ELR (cell line): ENCODE measurements around the gene POT1.

Experiments used
- DNase-seq: peaks from one replicate; pipeline ENCODE4 v3.0.0-alpha.2; 2015; ENCODE audit warnings: low read depth

POT1 gene

DNA sequence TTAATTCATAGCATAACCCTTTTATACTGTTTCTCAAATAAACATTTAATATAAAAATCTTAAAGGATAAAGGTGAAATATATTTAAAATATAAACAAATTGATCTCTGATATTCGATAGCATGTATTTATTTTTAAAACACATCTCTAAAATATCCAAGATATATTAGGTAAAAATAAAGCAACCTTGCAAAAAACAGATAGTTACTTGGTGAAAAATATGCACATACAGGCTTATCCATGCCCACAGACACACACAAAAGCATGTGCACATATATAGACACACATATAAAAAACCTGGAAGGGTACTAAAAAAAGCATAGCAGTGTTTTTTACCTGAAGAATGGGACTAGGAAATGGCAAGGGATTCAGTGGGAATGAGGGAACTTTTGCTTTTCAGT, 19.8 kb downstream of the POT1 start:
- no peak for DNase-seq

GRCh38 chr7:124908259-124908658, 21.4 kb downstream of the POT1 start:
- peak; percentile 42 for DNase-seq

- peak; percentile 29 for DNase-seq
These were observed 22.1 kb downstream of the POT1 start for GRCh38 chr7:124907490-124907889.

GRCh38 chr7:124898531-124898930, 31.1 kb downstream of the POT1 start:
- no peak for DNase-seq

- no peak for DNase-seq
These were observed 33.6 kb downstream of the POT1 start for GRCh38 chr7:124896001-124896400.

DNA sequence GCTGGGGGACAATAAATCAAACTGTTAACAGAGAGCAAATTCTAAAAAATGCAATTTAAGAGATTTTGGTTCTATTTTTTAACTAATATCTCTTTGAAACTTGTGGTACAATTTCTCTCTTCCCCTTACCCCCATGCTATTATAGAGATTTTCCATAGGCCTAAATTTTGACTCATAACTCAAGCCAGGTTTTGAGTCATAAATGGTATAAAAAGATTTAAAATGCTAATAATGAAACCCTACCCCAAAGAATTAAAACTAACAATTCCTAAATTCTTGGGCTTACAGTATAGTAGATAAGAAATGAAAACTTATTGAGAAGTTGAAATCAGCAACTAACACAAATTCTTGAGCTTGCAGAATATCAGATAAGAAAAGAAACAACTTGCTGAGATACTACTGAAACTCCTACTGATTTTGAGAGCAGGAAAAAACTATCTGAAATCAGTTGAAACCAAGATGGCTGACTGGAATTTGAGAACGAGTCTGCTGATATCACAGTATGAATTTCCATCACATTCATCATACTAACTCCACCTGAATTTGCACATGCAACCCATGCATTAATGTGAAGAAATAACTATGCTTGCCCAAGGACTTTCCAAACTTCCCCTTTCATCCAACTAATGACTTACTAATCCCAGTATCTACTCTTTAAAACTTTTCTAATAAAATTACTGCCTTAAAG, 36.3 kb downstream of the POT1 start:
- no peak for DNase-seq

GRCh38 chr7:124887247-124887646, 42.4 kb downstream of the POT1 start:
- DNase-seq, result no peak

- no peak for DNase-seq
These were observed 47.6 kb downstream of the POT1 start for GRCh38 chr7:124881981-124882380.

DNA sequence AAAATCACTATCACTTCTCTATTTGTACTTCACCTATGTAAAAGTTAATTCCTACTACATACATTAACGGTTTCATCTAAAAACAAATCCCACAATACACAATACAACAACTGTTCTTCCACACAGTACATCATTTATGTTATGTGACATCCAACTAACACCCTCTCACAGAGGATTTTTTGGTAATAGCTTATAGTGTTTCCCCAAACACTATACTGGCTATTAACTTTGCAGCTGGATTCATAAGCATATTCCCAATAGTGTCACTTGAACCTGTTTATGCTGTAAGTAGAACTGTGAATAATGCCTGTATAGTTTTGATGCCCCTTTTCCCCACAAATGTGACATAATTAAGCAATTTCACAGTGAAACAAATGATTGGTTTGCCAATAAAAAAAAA, 49.9 kb downstream of the POT1 start:
- DNase-seq, result no peak

GRCh38 chr7:124879103-124879502, 50.5 kb downstream of the POT1 start:
- DNase-seq, result no peak

DNA sequence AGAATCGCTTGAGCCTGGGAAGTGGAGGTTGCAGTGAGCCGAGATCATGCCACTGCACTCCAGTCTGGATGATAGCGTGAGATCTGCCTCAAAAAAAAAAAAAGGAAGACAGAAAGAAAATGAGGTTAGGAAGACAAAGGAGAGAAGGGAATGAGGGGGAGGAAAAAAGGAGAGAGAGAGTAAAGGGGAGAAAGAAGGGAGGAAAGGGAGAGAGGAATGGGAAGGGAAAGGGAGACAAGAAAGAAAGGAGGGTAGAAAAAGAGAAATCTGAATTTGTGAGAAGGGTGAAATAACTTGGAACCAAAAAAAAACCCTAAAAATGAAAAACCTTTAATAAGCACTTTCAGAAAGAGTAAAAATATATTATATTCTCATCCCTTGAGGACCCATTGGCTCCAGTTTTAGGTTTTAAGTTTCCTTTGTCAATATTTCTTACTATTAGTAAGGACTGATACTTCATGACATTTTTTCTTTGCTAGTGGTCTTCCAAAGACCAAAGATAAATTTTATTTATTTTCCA, 54.9 kb downstream of the POT1 start:
- DNase-seq, result no peak

GRCh38 chr7:124857672-124858235, 71.9 kb downstream of the POT1 start:
- no peak for DNase-seq

DNA sequence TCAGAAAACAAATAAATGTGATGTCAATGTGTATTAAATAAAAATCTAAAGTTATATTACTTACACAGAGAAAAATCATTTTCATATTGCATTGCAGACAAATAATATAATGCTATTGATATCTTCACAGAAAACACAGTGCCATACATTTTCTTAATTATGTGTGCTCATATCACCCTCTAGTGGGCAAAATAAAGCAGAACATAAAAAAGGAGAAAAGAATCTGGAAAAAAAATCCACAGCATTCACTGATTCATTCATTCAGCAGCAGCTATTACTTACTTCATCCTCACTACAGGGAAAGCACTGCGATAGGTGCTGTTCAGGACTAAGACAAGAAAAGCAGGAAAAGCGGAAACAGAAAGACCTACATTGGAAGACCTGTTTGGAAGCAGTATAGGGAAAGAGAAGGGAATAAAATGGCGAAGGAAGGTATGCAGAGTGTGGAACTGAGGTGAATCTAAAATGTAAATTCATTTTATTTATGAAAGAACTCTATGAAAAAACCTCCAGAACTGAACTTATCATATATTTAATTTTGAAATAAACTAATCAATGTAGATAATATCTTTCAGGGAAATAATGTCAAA, 73.2 kb downstream of the POT1 start:
- peak; percentile 57 for DNase-seq

- no peak for DNase-seq
These were observed 86.3 kb downstream of the POT1 start for GRCh38 chr7:124843336-124843735.

- DNase-seq, result peak; percentile 6
These were observed 89.2 kb downstream of the POT1 start for GRCh38 chr7:124840435-124840834.

GRCh38 chr7:124839687-124840086, 89.9 kb downstream of the POT1 start:
- no peak for DNase-seq

- DNase-seq, result no peak
These were observed 93.5 kb downstream of the POT1 start for GRCh38 chr7:124836173-124836572.

GRCh38 chr7:124818807-124819206, 110.8 kb downstream of the POT1 start:
- DNase-seq, result no peak

- DNase-seq, result no peak
These were observed 115.4 kb downstream of the POT1 start for GRCh38 chr7:124813994-124814798.

- DNase-seq, result no peak
These were observed 116.9 kb downstream of the POT1 start for GRCh38 chr7:124812764-124813163.

- no peak for DNase-seq
These were observed 118.3 kb downstream of the POT1 start for GRCh38 chr7:124811341-124811740.

- DNase-seq, result no peak
These were observed 119.0 kb downstream of the POT1 start for GRCh38 chr7:124810605-124811004.

- DNase-seq, result no peak
These were observed 121.4 kb downstream of the POT1 start for GRCh38 chr7:124808206-124808605.
